ENCODE measurements around the gene MTHFS.

DNA sequence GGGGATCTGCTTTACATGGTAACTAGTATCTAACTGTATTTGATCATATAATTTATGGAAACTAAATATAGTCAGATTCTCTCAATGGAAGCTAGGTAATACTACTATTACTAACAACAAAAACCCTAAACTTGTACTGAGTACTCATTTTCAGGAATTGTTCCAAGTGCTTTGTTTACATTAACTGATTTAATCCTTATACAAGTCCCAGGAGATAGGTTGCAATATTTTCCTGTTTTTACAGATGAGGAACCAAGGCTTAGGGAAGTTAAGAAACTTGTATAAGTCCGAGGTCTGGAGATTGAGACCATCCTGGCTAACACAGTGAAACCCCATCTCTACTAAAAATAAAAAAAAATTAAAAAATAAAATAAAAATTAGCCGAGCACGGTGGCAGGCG, 7.5 kb upstream of the MTHFS start:
- TF ChIP-seq POLR2AphosphoS5 (IDR thresholded peaks at IDR 0.05; ENCODE audit: low read depth): no peak
- TF ChIP-seq, protein P1, sequence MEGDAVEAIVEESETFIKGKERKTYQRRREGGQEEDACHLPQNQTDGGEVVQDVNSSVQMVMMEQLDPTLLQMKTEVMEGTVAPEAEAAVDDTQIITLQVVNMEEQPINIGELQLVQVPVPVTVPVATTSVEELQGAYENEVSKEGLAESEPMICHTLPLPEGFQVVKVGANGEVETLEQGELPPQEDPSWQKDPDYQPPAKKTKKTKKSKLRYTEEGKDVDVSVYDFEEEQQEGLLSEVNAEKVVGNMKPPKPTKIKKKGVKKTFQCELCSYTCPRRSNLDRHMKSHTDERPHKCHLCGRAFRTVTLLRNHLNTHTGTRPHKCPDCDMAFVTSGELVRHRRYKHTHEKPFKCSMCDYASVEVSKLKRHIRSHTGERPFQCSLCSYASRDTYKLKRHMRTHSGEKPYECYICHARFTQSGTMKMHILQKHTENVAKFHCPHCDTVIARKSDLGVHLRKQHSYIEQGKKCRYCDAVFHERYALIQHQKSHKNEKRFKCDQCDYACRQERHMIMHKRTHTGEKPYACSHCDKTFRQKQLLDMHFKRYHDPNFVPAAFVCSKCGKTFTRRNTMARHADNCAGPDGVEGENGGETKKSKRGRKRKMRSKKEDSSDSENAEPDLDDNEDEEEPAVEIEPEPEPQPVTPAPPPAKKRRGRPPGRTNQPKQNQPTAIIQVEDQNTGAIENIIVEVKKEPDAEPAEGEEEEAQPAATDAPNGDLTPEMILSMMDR (IDR thresholded peaks at IDR 0.05; ENCODE audit: insufficient read depth, low read length): no peak
- TF ChIP-seq, protein P2, sequence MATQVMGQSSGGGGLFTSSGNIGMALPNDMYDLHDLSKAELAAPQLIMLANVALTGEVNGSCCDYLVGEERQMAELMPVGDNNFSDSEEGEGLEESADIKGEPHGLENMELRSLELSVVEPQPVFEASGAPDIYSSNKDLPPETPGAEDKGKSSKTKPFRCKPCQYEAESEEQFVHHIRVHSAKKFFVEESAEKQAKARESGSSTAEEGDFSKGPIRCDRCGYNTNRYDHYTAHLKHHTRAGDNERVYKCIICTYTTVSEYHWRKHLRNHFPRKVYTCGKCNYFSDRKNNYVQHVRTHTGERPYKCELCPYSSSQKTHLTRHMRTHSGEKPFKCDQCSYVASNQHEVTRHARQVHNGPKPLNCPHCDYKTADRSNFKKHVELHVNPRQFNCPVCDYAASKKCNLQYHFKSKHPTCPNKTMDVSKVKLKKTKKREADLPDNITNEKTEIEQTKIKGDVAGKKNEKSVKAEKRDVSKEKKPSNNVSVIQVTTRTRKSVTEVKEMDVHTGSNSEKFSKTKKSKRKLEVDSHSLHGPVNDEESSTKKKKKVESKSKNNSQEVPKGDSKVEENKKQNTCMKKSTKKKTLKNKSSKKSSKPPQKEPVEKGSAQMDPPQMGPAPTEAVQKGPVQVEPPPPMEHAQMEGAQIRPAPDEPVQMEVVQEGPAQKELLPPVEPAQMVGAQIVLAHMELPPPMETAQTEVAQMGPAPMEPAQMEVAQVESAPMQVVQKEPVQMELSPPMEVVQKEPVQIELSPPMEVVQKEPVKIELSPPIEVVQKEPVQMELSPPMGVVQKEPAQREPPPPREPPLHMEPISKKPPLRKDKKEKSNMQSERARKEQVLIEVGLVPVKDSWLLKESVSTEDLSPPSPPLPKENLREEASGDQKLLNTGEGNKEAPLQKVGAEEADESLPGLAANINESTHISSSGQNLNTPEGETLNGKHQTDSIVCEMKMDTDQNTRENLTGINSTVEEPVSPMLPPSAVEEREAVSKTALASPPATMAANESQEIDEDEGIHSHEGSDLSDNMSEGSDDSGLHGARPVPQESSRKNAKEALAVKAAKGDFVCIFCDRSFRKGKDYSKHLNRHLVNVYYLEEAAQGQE (IDR thresholded peaks at IDR 0.05; ENCODE audit: insufficient replicate concordance, low read depth): no peak
